ENCODE results near the gene GARIN3.
"Not testable (repeated sequence)": the region's sequence is repeated elsewhere in the genome, so short reads cannot be mapped to it uniquely, and the experiment has no call there.

Gene GARIN3

GRCh38 chr5:157166214-157167213 lies at the start of gene GARIN3:
Gene GARIN3 (minus strand): TSS chr5:157166264. CDS start chr5:157166168, 96 bp downstream.
- no peak for FAIRE-seq

- FAIRE-seq: no peak
Measured at GRCh38 chr5:157215514-157216167, 49.6 kb upstream of the GARIN3 start.

- FAIRE-seq: no peak
Measured at GRCh38 chr5:157214861-157215513, 48.9 kb upstream of the GARIN3 start.

GRCh38 chr5:157214415-157214814 lies 48.4 kb upstream of the GARIN3 start:
- no peak for FAIRE-seq

GRCh38 chr5:157213527-157214243 lies 47.6 kb upstream of the GARIN3 start:
- FAIRE-seq: no peak

- FAIRE-seq: no peak
Measured at GRCh38 chr5:157212307-157212706, 46.2 kb upstream of the GARIN3 start.

- not testable (repeated sequence) for FAIRE-seq
Measured at GRCh38 chr5:157210652-157211051, 44.6 kb upstream of the GARIN3 start.

GRCh38 chr5:157205708-157206107 lies 39.6 kb upstream of the GARIN3 start:
- no peak for FAIRE-seq

GRCh38 chr5:157204765-157205164 lies 38.7 kb upstream of the GARIN3 start:
- no peak for FAIRE-seq

GRCh38 chr5:157203417-157203816 lies 37.4 kb upstream of the GARIN3 start:
- FAIRE-seq: no peak

GRCh38 chr5:157201857-157202256 lies 35.8 kb upstream of the GARIN3 start:
- no peak for FAIRE-seq

- no peak for FAIRE-seq
Measured at GRCh38 chr5:157198277-157198986, 32.4 kb upstream of the GARIN3 start.

GRCh38 chr5:157197086-157197485 lies 31.0 kb upstream of the GARIN3 start:
- FAIRE-seq: no peak

- no peak for FAIRE-seq
Measured at GRCh38 chr5:157196045-157196444, 30.0 kb upstream of the GARIN3 start.

- FAIRE-seq: no peak
Measured at GRCh38 chr5:157193699-157194424, 27.8 kb upstream of the GARIN3 start.

- FAIRE-seq: no peak
Measured at GRCh38 chr5:157189223-157189622, 23.2 kb upstream of the GARIN3 start.

GRCh38 chr5:157188270-157188669 lies 22.2 kb upstream of the GARIN3 start:
- no peak for FAIRE-seq

- FAIRE-seq: no peak
Measured at GRCh38 chr5:157187046-157187754, 21.1 kb upstream of the GARIN3 start.

- no peak for FAIRE-seq
Measured at GRCh38 chr5:157186309-157187045, 20.4 kb upstream of the GARIN3 start.

- FAIRE-seq: not testable (repeated sequence)
Measured at GRCh38 chr5:157185122-157185521, 19.1 kb upstream of the GARIN3 start.

All from islet of Langerhans (tissue), 1 donor.